ENCODE data around the gene ME3.

The ME3 gene

DNA sequence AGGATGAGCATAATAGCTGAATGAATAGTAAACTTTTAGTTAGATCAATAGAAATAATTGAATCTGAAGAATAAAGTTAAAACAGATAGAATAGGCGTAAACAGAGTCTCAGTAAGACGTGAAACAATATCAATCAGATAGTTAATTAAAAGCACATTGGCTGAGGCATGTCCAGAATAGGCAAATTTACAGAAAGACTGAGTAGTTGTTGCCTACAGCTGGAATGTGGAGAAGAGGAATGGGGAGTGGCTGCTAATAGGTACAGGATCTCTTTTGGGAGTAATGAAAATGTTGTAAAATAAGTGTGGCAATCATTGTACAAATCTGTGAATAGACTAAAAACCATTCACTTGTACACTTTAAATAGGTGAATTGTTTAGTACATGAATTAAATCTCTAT is 36.3 kb upstream of the ME3 start:
- DNase-seq (ENCODE audit: extremely low read depth, insufficient read length), result no peak
- H3K27me3 ChIP-seq (replicated peaks; ENCODE audit: control insufficient read depth, insufficient read depth, low read length), result peaks cover 2% of the 10 kb centered on the region
- TF ChIP-seq, protein P1, sequence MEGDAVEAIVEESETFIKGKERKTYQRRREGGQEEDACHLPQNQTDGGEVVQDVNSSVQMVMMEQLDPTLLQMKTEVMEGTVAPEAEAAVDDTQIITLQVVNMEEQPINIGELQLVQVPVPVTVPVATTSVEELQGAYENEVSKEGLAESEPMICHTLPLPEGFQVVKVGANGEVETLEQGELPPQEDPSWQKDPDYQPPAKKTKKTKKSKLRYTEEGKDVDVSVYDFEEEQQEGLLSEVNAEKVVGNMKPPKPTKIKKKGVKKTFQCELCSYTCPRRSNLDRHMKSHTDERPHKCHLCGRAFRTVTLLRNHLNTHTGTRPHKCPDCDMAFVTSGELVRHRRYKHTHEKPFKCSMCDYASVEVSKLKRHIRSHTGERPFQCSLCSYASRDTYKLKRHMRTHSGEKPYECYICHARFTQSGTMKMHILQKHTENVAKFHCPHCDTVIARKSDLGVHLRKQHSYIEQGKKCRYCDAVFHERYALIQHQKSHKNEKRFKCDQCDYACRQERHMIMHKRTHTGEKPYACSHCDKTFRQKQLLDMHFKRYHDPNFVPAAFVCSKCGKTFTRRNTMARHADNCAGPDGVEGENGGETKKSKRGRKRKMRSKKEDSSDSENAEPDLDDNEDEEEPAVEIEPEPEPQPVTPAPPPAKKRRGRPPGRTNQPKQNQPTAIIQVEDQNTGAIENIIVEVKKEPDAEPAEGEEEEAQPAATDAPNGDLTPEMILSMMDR (IDR thresholded peaks at IDR 0.05; ENCODE audit: insufficient read depth, low read length, poor library complexity, severe bottlenecking), result no peak
- no peaks in the 10 kb centered on the region for H3K36me3 ChIP-seq (ENCODE audit: control insufficient read depth, insufficient read depth, low read length)
- H3K4me3 ChIP-seq (replicated peaks; ENCODE audit: low read depth, low read length), result no peak overlapping the region

DNA sequence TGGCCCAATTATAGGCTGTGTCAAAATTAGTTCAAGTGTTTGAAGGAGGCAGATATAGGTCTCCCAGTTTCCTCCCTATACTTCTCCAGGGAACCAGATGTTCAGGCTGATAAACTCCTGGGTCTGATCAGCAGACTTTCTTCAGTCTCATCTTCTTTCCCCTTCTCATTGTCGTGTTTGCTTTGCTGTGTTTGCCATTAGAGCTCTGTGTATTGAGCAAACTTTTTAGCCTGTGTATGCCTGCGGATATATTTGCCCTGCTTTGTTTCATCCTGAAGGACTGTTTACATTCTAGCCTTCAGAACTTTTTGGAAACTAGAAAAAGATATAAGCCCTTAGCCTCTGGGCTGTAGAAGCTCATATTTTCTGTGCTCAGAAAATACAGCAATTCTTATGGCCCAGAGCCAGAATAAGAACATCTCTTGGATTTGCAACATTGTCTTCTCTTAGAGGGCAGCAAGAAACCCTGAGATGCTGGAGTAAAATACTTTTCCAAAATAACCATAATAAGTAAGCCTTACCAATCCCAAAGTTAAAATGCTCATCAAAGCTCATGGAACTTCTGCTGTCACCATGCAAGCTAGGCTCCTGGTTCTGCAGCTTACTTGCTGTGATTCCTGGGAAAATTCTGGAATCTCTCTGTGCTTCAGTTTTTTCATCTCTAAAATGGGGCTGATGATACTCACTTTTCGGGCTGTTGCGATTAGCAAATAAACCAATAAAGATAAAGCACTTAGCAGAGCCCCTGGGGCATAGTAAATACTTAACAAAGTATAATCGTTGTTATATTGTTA is 34.1 kb upstream of the ME3 start:
- TF ChIP-seq, protein P1 (IDR thresholded peaks at IDR 0.05; ENCODE audit: insufficient read depth, low read length, poor library complexity, severe bottlenecking), result no peak
- DNase-seq (ENCODE audit: extremely low read depth, insufficient read length), result no peak
- Histone ChIP-seq H3K27me3 (replicated peaks; ENCODE audit: control insufficient read depth, insufficient read depth, low read length) (peaks cover 2% of the 10 kb centered on the region), H3K4me3 (replicated peaks; ENCODE audit: low read depth, low read length) (no peak overlapping the region), H3K36me3 (ENCODE audit: control insufficient read depth, insufficient read depth, low read length) (no peaks in the 10 kb centered on the region)

DNA sequence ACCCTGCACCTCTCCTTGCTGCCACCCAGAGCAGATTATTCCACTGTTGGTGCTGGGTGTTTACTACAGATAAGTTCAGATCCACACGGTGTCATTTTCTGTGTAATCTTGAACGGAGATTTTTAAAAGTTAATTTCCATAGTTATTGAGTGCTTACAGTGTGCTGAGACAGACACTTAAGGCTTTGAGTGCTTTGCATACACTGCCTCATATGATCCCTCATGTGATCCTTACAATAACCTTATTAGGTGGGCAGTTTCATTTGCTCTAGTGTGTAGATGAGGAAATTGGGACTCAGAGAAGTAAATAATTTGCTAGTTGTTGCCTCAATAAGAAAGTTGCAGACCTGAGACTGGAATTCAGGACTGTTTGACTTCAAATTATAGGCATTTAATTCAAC is 32.3 kb upstream of the ME3 start:
- no peak for DNase-seq (ENCODE audit: extremely low read depth, insufficient read length)
- TF ChIP-seq, protein P1 (IDR thresholded peaks at IDR 0.05; ENCODE audit: insufficient read depth, low read length, poor library complexity, severe bottlenecking), result no peak
- H3K4me3 ChIP-seq (replicated peaks; ENCODE audit: low read depth, low read length), result no peak overlapping the region
- no peaks in the 10 kb centered on the region for H3K36me3 ChIP-seq (ENCODE audit: control insufficient read depth, insufficient read depth, low read length)
- peaks cover 2% of the 10 kb centered on the region for H3K27me3 ChIP-seq (replicated peaks; ENCODE audit: control insufficient read depth, insufficient read depth, low read length)

- Histone ChIP-seq H3K36me3 (ENCODE audit: control insufficient read depth, insufficient read depth, low read length) (no peaks in the 10 kb centered on the region), H3K4me3 (replicated peaks; ENCODE audit: low read depth, low read length) (no peak overlapping the region), H3K27me3 (replicated peaks; ENCODE audit: control insufficient read depth, insufficient read depth, low read length) (peaks cover 2% of the 10 kb centered on the region)
- TF ChIP-seq, protein P1 (IDR thresholded peaks at IDR 0.05; ENCODE audit: insufficient read depth, low read length, poor library complexity, severe bottlenecking), result no peak
- DNase-seq (ENCODE audit: extremely low read depth, insufficient read length), result no peak
These were observed 31.6 kb upstream of the ME3 start for GRCh38 chr11:86703987-86704386.

GRCh38 chr11:86702220-86702983 is 30.0 kb upstream of the ME3 start:
- Histone ChIP-seq H3K36me3 (ENCODE audit: control insufficient read depth, insufficient read depth, low read length) (no peaks in the 10 kb centered on the region), H3K27me3 (replicated peaks; ENCODE audit: control insufficient read depth, insufficient read depth, low read length) (peaks cover 2% of the 10 kb centered on the region), H3K4me3 (replicated peaks; ENCODE audit: low read depth, low read length) (no peak overlapping the region)
- no peak for DNase-seq (ENCODE audit: extremely low read depth, insufficient read length)
- TF ChIP-seq, protein P1 (IDR thresholded peaks at IDR 0.05; ENCODE audit: insufficient read depth, low read length, poor library complexity, severe bottlenecking), result no peak

Measured in GM06990 (cell line).